HG03095 (cell line): ENCODE data around the gene FKBP10.

Experiments used
- ATAC-seq: cut with Tn5 transposase; IDR thresholded peaks from one replicate; pipeline ENCODE4 v1.9.1; 2021; ENCODE audit warnings: moderate library complexity; ENCODE audit not compliant: unreplicated experiment

FKBP10 gene

GRCh38 chr17:41781404-41782110 is 31.2 kb upstream of the FKBP10 start:
- ATAC-seq = no peak

GRCh38 chr17:41782142-41782541 is 30.7 kb upstream of the FKBP10 start:
- no peak for ATAC-seq

DNA sequence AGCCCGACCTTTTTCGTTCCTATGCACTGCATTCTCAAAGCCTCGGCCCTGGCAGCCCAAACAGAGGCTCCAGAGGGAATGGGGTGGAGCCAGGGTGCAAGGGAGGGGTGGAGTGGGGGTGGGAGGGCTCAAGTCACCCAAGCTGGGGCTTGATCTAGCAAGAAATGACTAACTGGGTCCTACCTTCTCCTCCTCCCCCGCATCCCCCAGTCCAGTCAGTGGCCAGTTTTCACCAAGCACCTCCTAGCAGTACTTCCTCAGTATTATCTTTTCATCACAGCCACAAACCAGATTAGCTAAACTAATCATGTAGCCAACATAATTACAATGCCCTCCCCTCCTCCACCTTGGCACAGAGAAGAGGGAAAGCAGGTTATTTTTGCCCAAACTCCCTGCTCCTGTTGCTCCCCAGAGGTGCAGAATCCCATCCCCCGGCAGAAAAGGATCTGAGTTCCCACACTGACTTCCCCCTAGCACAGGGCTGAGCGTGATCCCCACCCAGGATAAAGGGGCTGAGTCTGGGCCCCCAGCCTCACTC is 28.5 kb upstream of the FKBP10 start:
- no peak for ATAC-seq

GRCh38 chr17:41785091-41785858 is 27.5 kb upstream of the FKBP10 start:
- ATAC-seq = no peak

DNA sequence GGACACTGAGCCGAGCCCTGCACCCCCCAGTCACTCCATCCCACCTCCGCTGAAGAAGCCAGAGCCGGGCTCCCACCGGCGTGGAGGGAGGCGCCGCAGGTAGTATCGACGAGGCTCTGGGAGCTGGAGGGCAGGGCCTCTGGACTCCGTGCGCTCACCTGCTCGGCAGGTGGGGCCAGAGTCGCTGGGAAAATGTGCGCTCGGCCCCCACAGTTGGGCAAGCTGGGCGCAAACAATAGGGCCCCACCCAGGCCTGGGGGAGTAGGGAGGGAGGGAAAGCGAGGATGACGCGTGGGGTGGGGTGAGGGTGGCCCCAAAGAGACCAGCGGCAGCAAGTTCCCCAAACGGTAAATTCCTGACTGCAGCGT is 27.0 kb upstream of the FKBP10 start:
- ATAC-seq = no peak

GRCh38 chr17:41786227-41787020 is 26.4 kb upstream of the FKBP10 start, which contains the start of gene JUP:
JUP (minus strand) TSS chr17:41786711; CDS start chr17:41771854, 14,857 bp downstream.
- peak; percentile 78 for ATAC-seq

DNA sequence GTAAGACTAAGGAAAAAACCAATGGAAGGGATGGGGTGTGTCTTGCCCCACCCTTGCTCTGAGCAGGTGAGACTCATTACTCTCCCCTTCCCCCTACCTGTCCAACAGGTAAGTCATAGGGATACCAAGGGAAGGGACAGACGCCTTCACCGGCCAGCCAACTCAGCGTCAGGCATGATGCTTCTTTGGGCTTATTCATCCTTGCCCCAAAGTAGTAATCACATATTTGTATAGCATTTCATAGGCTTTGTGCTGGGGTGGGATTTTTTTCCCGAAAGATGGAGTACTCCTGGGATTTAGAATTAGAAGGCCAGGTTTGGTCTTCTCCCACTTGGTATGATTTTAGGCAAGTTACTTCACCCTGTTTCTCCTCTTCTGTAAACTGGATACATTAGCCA is 25.8 kb upstream of the FKBP10 start:
- no peak for ATAC-seq

GRCh38 chr17:41792845-41793783 is 19.7 kb upstream of the FKBP10 start:
- no peak for ATAC-seq

DNA sequence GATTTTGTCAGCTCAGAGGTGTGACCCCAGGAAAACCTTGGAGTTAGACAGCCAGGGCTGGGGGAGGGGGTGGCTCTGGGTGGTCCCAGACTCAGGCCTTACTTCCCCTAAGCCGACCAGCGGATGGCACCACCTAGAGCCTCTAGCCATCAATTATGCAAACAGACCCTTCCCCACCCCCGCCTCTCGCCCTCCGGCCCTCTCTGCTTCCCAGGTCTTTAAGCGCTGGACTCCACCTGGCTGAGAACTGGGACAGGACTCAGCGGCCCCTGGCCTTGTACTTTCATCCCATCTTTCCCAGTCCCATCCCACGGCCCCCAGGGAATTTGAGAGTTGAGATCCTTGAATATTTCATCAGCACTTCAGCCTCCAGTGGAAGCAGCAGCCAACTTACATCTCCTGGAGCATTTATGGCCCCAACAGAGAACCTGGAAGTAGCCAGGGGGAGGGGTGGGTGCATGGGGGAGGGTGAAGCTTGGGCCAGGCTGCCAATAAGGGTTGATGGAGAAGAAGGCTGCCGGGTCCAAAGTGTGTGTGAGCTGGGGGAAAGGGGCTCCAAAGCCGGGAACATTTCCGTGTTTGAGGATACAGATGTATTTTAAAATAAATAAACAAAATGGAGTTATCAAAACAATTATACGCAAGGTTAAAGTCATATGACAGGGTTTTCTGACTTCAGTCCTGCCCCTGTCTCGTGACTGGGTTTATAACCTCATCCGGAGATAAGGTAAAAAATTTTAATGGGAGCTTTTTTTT is 18.8 kb upstream of the FKBP10 start:
- no peak for ATAC-seq

DNA sequence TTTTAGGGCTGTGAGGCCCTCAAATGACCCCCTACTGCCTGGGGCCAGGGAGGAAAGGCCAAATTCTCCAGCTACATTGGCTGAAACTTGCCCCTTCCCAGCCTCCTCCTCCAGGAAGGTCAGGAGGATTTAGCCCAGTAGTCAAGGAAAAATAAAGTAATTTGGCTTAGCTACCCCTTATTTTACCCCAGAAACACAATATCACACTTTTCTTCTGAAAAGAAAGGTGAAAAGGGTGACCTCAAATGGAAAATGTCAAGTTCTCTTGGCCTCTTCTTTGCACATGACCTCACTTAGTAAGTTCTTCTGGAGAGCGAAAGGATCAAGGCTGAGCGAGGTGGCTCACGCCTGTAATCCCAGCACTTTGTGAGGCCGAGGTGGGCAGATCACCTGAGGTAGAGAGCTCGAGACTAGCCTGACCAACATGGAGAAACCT is 18.2 kb upstream of the FKBP10 start:
- ATAC-seq = no peak

- no peak for ATAC-seq
Observed at GRCh38 chr17:41796121-41796895, 16.5 kb upstream of the FKBP10 start.

DNA sequence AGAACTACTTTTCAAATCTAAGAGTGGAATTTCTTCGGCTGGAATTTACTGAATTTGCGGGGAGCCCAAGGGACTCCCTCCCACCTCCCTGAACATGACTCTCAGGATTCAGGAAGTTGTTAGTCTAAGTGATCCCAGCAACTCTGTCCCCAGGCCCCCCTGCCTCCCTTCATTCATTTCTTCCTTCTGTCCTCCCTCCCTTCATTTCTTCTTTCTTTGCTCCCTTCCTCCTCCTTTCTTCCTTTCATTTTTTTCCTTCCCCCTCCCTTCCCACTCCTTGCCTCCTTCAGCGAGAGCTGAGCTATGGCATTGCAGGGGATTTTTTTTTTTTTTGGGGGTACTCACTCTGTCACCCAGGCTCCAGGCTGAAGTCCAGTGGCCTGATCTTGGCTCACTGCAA is 15.4 kb upstream of the FKBP10 start:
- ATAC-seq = no peak

DNA sequence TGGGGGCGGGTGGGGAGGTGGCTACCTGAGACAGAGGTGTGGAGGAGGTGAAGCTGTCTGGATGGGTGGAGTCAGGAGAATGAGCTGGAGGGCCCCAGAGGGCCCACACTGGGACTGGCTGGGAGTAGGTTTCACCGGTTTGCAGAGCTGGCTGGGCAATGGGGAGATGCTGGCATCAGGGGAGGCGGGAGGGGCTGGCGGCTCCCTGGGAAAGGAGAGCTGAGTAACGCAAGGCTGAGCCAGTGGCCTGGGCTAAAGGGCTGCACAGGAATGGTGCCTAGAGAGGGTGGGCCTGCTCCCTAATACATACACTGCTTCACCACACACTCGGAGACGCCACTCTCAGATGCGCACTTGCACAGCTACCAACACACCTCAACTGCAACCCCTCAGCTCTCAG is 13.4 kb upstream of the FKBP10 start:
- ATAC-seq = no peak

GRCh38 chr17:41800601-41801373 is 12.0 kb upstream of the FKBP10 start:
- no peak for ATAC-seq

GRCh38 chr17:41801374-41802271 is 11.2 kb upstream of the FKBP10 start:
- ATAC-seq = no peak

- ATAC-seq = no peak
Observed at GRCh38 chr17:41803049-41804020, 9.5 kb upstream of the FKBP10 start.
